Esophagus muscularis mucosa (tissue), 3 donors: ENCODE data around the gene NCKAP1.
"Not testable (repeated sequence)": the region's sequence is repeated elsewhere in the genome, so short reads cannot be mapped to it uniquely, and the experiment has no call there.

Source experiments
- POLR2A ChIP-seq: fragments of 450-650 bp; IDR thresholded peaks from one replicate; pipeline ENCODE4 v1.6.1; 2017; ENCODE audit warnings: antibody characterized with exemption, moderate library complexity, mild to moderate bottlenecking, low read depth
- POLR2AphosphoS5 ChIP-seq, 2 donors: sonication (generic); formaldehyde crosslinking; IDR thresholded peaks; one replicate each; pipeline ENCODE4 v1.6.1; 2017; ENCODE audit warnings: antibody characterized with exemption in 2 of 2
- TF ChIP-seq, protein P1 (sequence below), 3 experiments: fragments of 200-600 bp in 2 of 3; fragments of 450-650 bp in 1 of 3; sonication (generic) in 2 of 3; IDR thresholded peaks; one replicate each; pipeline ENCODE4 v1.5.1; 2017 to 2019; ENCODE audit warnings: antibody characterized with exemption in 3 of 3, mild to moderate bottlenecking in 2 of 3, moderate library complexity in 1 of 3

DNA sequence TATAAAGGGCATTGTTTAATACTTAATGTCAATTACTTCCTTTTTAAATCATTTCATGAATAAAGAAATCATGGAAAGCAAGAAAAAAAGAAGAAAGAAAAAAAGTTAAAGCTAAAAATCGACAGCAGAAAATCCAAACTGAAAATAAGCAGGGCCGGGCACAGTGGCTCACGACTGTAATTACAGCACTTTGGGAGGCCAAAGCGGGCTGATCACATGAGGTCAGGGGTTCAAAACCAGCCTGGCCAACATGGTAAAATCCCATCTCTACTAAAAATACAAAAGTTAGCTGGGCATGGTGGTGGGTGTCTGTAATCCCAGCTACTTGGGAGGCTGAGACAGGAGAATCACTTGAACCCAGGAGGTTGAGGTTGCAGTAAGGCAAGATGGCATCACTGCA is 56.8 kb downstream of the NCKAP1 start:
- not testable (repeated sequence) for TF ChIP-seq POLR2A; POLR2AphosphoS5 (IDR thresholded peaks at IDR 0.05)
- TF ChIP-seq, protein P1, sequence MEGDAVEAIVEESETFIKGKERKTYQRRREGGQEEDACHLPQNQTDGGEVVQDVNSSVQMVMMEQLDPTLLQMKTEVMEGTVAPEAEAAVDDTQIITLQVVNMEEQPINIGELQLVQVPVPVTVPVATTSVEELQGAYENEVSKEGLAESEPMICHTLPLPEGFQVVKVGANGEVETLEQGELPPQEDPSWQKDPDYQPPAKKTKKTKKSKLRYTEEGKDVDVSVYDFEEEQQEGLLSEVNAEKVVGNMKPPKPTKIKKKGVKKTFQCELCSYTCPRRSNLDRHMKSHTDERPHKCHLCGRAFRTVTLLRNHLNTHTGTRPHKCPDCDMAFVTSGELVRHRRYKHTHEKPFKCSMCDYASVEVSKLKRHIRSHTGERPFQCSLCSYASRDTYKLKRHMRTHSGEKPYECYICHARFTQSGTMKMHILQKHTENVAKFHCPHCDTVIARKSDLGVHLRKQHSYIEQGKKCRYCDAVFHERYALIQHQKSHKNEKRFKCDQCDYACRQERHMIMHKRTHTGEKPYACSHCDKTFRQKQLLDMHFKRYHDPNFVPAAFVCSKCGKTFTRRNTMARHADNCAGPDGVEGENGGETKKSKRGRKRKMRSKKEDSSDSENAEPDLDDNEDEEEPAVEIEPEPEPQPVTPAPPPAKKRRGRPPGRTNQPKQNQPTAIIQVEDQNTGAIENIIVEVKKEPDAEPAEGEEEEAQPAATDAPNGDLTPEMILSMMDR (IDR thresholded peaks at IDR 0.05), result not testable (repeated sequence)
